ENCODE results near the gene NKX1-1.

DNA sequence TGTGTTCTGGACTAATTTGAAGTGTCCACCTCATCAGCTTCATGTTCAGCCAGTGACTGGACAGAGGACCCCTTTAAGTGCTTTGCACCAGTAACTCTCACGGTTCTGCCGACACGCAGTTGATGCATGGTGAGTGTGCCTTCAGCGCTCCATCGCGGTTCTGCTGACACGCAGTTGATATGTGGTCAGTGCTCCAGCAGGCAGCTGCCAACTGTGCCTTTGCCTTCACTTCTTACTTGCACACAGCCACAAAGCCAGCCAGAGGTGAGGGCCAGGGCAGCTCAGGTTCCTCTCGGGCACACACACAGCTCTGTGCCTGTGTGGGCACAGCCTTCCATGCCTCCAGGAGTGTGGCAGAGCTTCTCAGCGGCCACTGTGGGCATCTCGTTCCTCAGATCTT lies 12.4 kb downstream of the NKX1-1 start:
- no peak for TF ChIP-seq CTCF (conservative IDR thresholded peaks at IDR 0.05; ENCODE audit: low read depth in 2 of 2)
- no peak for TF ChIP-seq EZH2 (IDR thresholded peaks at IDR 0.05; ENCODE audit: low read depth, unreplicated experiment)
- TF ChIP-seq POLR2AphosphoS5 (IDR thresholded peaks at IDR 0.05; ENCODE audit: low read depth): no peak
- TF ChIP-seq, protein P1, sequence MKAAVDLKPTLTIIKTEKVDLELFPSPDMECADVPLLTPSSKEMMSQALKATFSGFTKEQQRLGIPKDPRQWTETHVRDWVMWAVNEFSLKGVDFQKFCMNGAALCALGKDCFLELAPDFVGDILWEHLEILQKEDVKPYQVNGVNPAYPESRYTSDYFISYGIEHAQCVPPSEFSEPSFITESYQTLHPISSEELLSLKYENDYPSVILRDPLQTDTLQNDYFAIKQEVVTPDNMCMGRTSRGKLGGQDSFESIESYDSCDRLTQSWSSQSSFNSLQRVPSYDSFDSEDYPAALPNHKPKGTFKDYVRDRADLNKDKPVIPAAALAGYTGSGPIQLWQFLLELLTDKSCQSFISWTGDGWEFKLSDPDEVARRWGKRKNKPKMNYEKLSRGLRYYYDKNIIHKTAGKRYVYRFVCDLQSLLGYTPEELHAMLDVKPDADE (IDR thresholded peaks at IDR 0.05): no peak
- TF ChIP-seq EZH2phosphoT487 (IDR thresholded peaks at IDR 0.05; ENCODE audit: unreplicated experiment): no peak
